Stimulated activated CD8-positive, alpha-beta memory T cell treated with anti-CD3 and anti-CD28 coated beads, Interleukin-12 subunit alpha, Interleukin-12 subunit beta, amount 100 ng/mL, for 24 hours (primary cell): Measurements from ENCODE around the gene TRIM50.
"Not testable (repeated sequence)": the region's sequence is repeated elsewhere in the genome, so short reads cannot be mapped to it uniquely, and the experiment has no call there.

ENCODE experiments used
- DNase-seq: peaks from one replicate; pipeline ENCODE4 v3.0.0-alpha.2; 2020; ENCODE audit errors: extremely low read depth

Gene TRIM50

DNA sequence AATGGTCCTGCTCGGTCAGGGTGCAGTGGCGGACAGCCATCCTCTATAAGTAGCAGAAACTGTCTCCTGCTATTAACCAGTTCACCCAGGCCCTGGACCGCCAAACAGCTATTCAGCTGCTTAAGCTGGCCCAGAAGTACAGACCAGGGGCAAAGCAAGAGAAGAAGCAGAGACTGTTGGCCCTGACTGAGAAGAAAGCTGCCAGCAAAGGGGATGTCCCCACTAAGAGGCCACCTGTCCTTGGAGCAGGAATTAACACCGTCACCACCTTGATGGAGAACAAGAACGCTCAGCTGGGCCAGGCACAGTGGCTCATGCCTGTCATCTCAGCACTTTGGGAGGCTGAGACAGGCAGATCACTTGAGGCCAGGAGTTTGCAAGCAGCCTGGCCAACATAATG, 13.6 kb downstream of the TRIM50 start:
- DNase-seq: no peak

DNA sequence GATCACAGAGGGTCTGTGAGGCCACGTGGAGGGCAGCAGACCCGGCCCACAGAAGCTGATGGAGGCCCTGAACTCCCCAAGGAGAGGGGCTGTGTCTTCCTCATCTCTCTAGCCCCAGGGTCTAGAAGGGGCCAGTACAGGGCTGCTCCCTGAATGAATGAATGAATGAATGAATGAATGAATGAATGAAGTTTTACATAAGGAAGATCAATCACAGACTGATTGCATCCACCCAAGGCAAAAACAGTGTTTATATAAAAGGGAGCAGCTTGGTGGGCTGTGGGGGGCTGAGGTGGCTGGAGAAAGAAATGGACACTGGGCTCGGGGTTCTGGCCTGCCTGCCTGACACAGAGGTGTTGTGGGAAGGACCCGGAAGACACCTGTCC, 14.4 kb downstream of the TRIM50 start:
- no peak for DNase-seq

DNA sequence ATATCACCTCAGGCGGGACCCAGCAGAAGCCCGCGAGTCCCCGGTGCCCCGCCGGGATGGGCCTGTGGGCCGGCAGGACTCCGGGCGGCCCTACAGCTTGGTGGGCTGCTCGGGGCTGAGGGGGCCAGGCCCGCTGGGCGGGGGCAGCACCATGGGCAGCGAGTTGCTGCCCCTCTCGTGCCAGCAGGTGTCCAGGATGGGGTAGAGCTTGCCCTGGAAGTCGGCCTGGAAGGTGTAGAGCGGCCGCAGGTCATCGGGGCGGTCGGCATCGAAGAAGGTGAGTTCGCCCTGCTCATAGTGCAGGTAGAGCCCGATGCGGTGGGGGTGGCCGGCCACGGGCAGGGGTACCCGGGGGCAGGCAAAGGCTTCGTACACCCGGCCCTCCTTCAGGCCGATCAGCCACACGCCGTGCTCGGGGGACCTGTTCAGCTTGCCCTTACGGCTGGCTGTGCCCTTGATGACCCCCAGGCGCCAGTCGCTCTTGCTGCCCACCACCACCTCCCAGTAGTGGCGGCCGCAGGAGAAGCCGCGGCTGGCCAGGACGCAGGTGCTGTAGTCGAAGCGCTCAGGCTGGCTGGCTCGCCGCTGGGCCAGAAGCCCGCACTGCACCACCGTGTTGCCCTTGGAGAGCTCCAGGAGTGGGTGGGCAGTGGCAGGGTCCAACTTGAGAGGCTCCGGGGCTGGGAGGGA, 14.9 kb downstream of the TRIM50 start:
- no peak for DNase-seq

DNA sequence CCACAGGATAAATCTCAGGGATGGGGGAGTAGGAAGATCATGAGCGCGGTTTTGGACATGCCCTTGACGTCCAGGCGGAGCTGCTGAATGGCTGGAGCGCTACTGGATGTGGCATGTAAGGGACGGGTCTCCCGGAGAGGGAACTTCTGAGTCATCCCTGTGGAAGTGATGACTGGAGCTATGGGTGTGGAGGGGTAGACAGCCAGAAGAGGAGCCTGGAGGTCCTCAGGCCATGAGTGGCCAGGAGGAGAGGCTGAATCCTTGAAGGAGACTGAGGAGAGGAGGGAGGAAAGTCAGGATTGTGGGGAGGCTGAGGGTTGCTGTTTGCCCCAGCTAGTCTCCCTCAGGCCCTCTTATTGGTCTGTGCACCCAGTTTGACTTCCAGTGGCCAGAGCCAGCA, 16.5 kb downstream of the TRIM50 start:
- not testable (repeated sequence) for DNase-seq

DNA sequence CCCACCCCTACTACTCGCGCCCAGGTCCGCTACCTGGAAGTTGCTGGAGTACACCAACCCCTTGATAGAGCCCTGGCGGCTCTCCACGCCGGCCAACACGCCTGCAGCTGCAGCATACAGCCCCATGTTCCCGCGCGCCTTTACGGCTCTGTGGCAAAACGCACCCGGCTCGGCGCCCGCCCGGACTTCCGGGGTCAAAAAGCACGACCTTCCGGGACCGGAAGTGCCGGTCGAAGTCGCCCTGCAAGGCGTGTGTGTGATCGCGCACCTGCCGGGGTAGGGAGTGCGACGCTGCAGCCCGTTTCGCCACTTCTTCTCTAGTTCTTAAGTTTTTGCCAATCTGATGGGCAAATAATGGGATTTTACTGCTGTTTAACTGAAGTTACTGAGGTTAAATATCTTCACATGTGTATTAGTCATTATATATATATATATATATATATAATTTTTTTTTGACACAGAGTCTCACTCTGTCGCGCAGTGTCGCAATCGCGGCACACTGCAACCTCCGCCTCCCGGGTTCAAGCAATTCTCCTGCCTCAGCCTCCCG, 19.1 kb downstream of the TRIM50 start, which contains the start of gene NSUN5:
TSS of gene NSUN5 (minus strand) at position 162 of the 550 bp plus-strand sequence. CDS start at position 126, 36 bp downstream.
- DNase-seq: peak; percentile 80

DNA sequence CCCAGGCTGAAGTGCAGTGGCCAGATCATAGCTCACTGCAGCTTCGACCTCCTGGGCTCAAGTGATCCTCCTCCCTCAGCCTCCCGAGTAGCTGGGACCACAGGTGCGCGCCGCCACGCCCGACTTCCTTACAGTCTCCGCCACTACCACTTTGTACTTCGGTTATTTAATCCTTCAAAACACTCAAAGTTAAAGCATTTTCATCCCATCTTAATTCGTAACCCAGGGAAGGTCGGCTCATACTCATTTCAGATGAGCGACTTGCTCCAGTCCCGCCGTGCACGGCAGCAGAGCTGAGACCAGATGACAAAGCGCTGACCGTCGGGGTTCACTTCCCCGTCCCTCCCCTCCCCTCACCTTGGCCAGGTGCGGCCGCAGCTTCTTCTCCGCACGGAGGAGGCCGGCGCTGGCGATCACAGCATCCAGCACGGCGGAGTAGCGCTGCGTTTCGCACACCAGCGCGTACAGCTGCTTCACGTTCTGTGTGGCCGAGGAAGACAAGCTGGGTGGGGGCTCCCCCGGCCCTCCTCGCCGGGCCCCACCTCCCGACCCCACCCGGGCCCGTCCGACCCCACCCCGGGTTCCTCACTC, 19.7 kb downstream of the TRIM50 start:
- DNase-seq: no peak

DNA sequence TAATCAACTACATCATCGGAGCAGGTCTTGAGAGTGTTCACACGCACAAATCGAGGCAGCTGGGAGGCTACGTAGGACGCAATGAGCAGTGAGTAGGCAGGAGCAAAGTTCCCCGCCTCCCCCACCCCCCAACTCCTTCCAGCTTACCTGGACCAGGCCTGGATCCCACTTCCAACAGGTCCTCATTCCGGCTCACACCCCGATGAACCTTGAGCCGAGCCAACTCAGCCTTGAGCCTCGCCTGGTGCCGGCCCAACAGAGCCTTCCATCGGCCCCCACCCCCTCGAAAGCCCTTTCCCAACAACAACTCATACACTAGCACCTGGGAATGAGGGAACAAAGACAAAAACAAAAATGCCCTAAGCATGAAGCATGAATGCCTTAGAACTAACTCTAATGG, 20.4 kb downstream of the TRIM50 start:
- no peak for DNase-seq

DNA sequence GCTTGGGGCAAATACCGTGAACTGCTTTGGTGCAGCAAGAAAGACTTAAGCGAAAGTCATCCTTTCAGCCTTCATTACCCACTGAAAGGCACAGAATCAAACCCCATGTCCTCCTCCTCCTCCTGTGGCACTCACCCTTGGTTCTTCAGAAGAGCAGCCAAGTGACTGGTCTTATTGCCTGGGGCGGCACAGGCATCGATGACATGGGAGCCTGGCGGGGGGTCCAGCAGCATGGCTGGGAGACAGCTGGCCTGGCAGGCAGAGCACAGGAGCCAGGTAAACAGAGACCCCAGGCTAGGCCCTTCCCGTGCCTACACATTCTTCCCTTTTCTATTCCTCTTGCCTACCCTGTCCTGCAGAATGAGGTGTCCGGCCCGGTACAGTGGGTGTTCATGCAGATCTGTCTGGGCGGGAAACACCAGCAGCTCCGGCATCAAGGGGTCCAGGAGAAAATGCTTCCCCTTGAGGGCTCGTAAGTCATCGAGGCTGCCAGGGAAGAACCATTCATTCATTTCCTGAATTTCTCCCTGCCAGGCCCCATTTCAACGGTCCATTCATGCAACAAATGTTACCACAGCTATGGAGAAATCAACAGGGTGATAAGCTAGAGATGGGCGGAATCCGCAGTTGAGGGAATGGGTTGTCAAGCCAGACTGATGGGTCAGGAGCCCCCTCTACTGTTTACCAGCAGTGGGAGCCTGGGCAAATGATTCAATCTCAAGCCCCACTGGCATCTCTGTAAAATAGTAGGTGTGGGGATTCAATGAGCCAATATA, 23.1 kb downstream of the TRIM50 start:
- DNase-seq: not testable (repeated sequence)

DNA sequence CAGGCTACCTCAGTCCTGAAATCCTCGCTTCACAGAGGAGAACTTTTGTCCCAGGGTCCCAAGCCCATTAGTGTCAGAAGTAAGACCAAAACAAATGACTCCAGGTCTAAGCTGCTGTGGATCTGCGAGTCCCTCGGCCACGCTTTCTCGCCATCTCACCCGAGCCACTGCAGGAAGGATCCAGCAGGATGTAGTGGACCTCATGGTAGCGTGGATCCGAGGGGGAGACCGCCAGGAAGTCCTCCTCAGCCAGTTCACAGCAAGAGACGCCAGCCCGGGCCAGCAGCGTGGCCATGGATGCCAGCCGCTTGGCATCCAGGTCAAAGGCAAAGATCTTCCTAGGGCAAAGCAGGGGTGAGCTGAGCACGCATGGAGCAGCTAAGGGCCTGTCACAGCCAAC, 23.8 kb downstream of the TRIM50 start:
- DNase-seq: no peak

DNA sequence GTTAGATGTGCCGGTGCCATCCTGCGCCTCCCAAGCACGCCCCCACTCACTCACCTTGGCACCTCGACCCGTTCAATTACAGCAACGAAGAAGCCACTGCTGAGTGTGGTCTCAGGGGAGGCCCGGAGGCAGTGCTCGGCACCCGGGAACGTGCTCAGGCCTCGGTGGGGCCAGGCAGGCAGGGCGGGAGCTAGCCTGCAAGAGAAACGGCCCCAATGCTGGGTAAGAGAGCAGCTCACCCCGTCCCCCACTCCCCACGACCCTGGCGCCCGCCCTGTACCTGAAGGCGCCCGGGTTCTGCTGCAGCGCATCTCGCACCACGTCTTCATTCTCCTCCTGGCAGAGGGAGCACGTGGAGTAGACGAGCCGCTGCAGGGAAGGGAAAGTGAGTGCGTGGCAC, 24.3 kb downstream of the TRIM50 start:
- no peak for DNase-seq

DNA sequence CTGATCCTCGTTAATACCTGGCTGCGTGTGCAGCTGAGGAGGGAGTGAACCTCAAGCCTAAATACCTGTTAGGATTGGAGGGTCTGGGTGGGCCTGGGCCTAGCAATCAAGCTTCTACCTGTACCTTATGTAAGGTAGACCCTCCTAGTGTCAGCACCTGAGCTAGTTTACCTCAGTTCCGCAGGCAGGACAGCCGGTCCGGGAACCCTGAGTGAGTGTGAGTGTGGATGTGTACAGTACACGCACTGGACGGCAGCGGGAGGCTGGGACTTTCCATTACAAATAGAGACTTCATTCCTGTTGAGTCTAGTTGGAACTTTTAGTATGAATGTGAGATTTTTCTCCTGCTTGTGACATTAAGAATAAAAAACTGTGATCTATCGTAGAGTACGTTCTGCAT, 25.0 kb downstream of the TRIM50 start:
- not testable (repeated sequence) for DNase-seq

DNA sequence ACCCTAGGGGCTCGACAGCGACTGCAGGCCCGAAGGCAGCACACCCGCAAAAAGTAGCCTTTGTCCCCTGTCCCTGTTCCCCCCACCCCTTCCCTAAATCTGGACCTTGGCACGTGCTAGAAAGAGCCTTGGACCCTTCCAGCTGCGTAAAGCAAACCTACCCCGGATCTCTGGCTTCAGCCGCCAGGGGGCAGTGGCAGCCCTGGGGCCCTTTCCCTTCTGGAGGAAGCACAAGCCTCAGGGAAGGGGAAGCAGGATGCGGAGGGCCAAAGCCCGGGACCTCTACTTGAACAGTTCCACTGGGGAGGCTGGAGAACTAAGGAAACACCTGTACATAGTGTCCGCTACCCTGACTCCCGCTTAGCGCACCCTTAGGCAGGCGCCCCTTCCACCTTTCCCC, 26.8 kb downstream of the TRIM50 start:
- DNase-seq: not testable (repeated sequence)

DNA sequence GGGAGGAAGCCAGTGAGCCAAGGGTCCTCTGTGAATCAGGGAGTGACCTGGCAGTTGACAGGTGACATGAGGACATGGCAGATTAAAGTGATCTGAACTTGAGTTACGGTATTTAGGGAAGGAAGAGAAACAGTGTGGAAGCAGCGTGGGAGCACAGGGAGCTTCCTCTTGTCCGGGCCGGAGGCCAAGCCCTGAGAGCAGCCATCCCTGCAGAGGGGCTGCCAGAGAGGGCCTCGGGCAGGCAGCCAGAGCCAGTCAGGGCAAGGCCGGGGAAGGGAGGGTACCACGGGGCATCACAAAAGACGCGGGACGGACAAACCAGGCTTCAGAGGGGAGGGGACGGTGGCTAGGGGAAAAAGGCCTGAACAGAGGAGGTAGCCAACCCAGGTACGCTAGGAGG, 28.1 kb downstream of the TRIM50 start:
- not testable (repeated sequence) for DNase-seq

DNA sequence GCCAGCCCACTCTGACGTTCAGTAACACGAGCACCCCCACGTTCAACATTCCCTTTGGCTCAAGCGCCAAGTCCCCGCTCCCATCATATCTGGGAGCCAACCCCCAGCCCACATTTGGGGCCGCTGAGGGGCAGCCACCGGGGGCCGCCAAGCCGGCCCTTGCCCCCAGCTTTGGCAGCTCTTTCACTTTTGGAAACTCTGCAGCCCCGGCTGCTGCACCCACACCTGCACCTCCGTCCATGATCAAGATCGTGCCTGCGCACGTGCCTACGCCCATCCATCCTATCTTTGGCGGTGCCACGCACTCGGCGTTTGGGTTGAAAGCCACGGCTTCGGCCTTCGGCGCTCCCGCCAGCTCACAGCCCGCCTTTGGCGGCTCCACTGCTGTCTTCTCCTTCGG, 30.2 kb downstream of the TRIM50 start:
- not testable (repeated sequence) for DNase-seq

DNA sequence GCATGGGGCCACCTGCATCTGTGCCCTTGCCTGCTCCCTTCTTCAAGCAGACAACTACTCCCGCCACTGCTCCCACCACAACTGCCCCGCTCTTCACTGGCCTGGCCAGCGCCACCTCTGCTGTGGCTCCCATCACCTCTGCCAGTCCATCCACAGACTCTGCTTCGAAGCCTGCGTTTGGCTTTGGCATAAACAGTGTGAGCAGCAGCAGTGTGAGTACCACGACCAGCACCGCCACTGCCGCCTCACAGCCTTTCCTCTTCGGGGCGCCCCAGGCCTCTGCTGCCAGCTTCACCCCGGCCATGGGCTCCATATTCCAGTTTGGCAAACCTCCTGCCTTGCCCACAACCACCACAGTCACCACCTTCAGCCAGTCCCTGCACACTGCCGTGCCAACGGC, 30.6 kb downstream of the TRIM50 start:
- DNase-seq: not testable (repeated sequence)

DNA sequence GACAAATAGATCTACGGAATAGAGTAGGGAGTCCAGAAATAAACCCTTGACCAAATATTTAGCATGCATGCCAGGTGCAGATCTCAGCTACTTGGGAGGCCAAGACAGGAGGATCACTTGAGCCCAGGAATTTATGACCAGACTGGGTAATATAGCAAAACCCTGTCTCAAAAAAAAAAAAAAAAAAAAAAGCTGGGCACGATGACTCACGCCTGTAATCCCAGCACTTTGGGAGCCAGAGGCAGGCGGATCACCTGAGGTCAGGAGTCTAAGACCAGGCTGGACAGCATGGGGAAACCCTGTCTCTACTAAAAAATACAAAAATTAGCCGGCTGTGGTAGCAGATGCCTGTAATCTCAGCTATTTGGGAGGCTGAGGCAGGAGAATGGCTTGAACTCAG, 50.7 kb downstream of the TRIM50 start:
- DNase-seq: not testable (repeated sequence)

DNA sequence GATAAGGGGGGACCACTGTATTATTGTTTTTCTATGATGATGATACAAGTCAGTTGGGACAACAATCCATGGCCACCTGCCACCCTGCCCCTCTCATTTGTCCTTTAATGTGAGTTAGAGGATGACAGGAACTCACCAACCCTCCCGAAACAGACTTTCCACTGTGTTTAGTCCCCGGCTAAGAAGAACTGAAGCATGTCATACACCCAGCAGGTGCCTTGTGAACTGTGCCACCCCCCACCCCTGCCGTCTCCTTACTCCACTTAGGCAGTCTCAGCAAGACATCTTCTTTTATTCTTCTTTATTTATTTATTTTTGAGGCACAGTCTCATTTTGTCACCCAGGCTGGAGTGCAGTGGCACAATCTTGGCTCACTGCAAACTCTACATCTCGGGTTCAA, 60.1 kb downstream of the TRIM50 start:
- DNase-seq: not testable (repeated sequence)

DNA sequence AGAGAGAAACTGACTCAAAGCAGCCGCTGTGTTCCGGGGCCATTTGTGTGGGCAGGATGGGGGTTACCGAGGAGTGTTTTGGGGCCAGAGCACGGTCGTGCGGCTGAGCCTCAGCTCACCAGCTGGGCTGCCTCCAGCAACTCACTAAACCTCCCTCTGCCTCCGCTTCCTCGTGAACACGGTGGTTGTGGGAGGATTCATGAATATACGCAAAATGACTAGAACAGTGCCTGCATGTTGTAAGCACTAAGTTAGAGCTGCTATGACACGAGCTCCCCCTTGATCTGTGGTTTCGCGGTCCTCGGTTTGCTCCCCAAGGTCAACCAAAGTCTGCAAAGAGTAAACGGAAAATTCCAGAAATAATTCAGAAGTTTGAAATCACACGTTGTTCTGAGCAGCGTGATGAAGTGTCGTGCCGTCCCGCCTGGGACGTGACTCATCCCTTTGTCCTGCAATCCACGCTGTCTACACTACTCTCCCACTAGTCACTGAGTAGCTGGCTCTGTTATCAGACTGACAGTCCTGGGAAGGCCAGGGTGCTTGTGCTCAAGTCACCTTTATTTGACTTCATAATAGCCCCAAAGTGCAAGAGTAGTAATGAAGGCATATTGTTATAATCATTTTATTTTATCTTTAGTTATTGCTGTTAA, 61.0 kb downstream of the TRIM50 start:
- DNase-seq: not testable (repeated sequence)
